Ovary (tissue), 9 donors: ENCODE results near the gene COX18. TPM values are rescaled to one million over a fixed set of nuclear protein-coding genes. Genes with fewer than 3 reads are reported as not detected.

Source experiments
- DNase-seq, 5 donors: peaks; one replicate each; pipeline ENCODE4 v3.0.0-alpha.2; 2019 to 2020
- H3K27ac ChIP-seq, 2 donors: fragments of 200-600 bp; one replicate each; pipeline versions ENCODE4 v1.5.1 to v1.8.0; 2019 to 2022
- H3K27me3 ChIP-seq: fragments of 200-600 bp; one replicate; pipeline ENCODE4 v1.8.0; 2022
- H3K36me3 ChIP-seq: fragments of 200-600 bp; sonication (generic); one replicate; pipeline ENCODE4 v1.5.1; 2019
- H3K4me1 ChIP-seq: one replicate; pipeline ENCODE4 v1.8.1; 2013; ENCODE audit warnings: mild to moderate bottlenecking, moderate library complexity; ENCODE audit not compliant: insufficient read depth
- H3K4me3 ChIP-seq: fragments of 200-600 bp; sonication (generic); one replicate; pipeline ENCODE4 v1.5.1; 2017
- H3K9me3 ChIP-seq, 2 donors: fragments of 200-600 bp in 1 of 2; sonication (generic) in 1 of 2; one replicate each; pipeline versions ENCODE4 v1.5.1 to v1.8.1; 2013 to 2019; ENCODE audit warnings: mild to moderate bottlenecking in 1 of 2, moderate library complexity in 1 of 2
- EP300 ChIP-seq: sonication (generic); formaldehyde crosslinking; IDR thresholded peaks from one replicate; pipeline ENCODE4 v1.6.1; 2017; ENCODE audit warnings: antibody characterized with exemption
- POLR2A ChIP-seq: fragments of 450-650 bp; IDR thresholded peaks from one replicate; pipeline ENCODE4 v1.6.1; 2017; ENCODE audit warnings: antibody characterized with exemption, mild to moderate bottlenecking, moderate library complexity
- WGBS, 3 donors: extraction: QIAGEN DNeasy Blood & Tissue Kit in 1 of 3; methylation state at CpG; one replicate each; pipeline versions ENCODE4 v1.1.5 to v1.1.7; 2013 to 2017; 5-methylcytosine and 5-hydroxymethylcytosine counted together
- intact Hi-C, 4 donors: fragments of 100-400 bp; cut with DNase I; formaldehyde crosslinking; loops; one replicate each; pipeline versions ENCODE4 v1.11.0 to v1.15.1; 2022 to 2023
- polyA plus RNA-seq, 2 donors: library from polyadenylated mRNA; stranded (reverse); fragments of 200-250 nt in 1 of 2; fragments of 350-450 nt in 1 of 2; fragmentation: Illumina TruSeq in 1 of 2; extraction: RNeasy Lipid Tissue Mini Kit (QIAGEN cat#74804) in 1 of 2; gene quantifications; one replicate each; pipeline ENCODE4 v1.2.3, GENCODE V29; 2013 to 2014
- total RNA-seq, 7 donors: library from RNA; depleted of rRNA in 2 of 7; stranded (reverse); fragments of >200 nt in 2 of 7; fragmentation: NEBNext Ultra II Directional in 3 of 7; extraction: Animal tissue kit (Norgen Biotek cat#: 25700) in 3 of 7; gene quantifications; one replicate each; pipeline versions ENCODE4 v1.1.0 to v1.2.4, GENCODE V29; 2016 to 2023
- TF ChIP-seq, protein P1 (sequence below), 3 donors: fragments of 450-650 bp in 2 of 3; fragments of 200-600 bp in 1 of 3; IDR thresholded peaks; one replicate each; pipeline versions ENCODE4 v1.5.1 to v1.8.0; 2016 to 2022; ENCODE audit warnings: antibody characterized with exemption in 3 of 3, mild to moderate bottlenecking in 1 of 3
- donor health status: DM: no; HTN: no; CAD: no; lungs with moderate emphysema.
- donor health status: DM: no; HTN: no; CAD: no.
- donor health status: Bipolar disorder and iron deficiency.
- donor health status: DM: yes; HTN: yes; CAD: no.
- donor health status: DM: no; HTN: no; CAD: no.
- donor health status: DM: yes; HTN: yes; CAD: no.

COX18 gene
- total and polyA plus RNA-seq, 9 donors = 9.9 to 18.2 (median 12.3) TPM

DNA sequence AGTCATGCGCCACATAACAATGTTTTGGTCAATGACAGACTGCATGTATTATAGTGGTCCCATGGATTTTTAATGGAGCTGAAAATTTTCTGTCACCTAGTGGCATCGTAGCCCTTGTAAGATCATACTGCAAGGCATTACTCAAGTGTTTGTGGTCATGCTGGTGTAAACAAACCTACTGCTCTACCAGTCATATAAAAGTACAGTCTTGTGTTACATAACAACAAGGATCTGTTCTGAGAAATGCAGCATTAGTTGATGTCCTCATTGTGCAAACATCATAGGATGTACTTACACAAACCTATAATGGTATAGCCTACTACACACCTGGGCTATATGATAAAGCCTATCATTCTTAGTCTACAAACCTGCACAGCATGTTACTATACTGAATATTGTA lies 34.6 kb downstream of the COX18 start:
- 89 to 95% (median 91%) methylated on average over 2 of the region's 2 CpGs for WGBS, 3 donors
- Histone ChIP-seq H3K27me3 (no peaks in the 10 kb centered on the region), H3K9me3 (peaks cover 0 to 6% of the 10 kb centered on the region in 2 donors), H3K4me3 (no peak overlapping the region), H3K27ac (no peak overlapping the region), H3K4me1 (no peaks in the 10 kb centered on the region), H3K36me3 (no peaks in the 10 kb centered on the region)
- no peak for DNase-seq
- TF ChIP-seq, protein P1, sequence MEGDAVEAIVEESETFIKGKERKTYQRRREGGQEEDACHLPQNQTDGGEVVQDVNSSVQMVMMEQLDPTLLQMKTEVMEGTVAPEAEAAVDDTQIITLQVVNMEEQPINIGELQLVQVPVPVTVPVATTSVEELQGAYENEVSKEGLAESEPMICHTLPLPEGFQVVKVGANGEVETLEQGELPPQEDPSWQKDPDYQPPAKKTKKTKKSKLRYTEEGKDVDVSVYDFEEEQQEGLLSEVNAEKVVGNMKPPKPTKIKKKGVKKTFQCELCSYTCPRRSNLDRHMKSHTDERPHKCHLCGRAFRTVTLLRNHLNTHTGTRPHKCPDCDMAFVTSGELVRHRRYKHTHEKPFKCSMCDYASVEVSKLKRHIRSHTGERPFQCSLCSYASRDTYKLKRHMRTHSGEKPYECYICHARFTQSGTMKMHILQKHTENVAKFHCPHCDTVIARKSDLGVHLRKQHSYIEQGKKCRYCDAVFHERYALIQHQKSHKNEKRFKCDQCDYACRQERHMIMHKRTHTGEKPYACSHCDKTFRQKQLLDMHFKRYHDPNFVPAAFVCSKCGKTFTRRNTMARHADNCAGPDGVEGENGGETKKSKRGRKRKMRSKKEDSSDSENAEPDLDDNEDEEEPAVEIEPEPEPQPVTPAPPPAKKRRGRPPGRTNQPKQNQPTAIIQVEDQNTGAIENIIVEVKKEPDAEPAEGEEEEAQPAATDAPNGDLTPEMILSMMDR (IDR thresholded peaks at IDR 0.05) = no peak
- no peak for TF ChIP-seq POLR2A
- no peak for TF ChIP-seq EP300
- intact Hi-C loops = loop anchor here in 1 of 4 donors (5.0 kb wide), 1 partner anchor 1583 kb away; no protein-coding TSS in a partner anchor

DNA sequence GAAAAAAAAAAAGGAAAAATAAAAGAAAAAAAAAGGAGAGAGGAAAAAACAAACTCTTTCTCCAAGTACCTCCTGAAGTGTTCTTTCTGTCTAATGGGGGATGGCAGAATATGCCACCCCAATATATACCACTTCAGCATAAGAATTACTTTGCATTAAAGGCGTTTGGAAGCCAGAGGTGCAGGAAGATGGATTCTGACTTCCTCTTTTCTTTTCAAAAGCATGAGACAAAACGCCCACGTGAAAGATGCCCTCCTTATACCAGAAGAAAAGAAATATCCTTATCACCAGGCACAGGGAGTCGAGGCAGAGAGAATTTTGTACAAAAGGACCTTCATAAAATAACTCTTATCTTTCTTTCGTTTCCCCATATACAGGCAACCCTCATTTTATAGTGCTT lies 40.9 kb downstream of the COX18 start:
- Histone ChIP-seq H3K27ac (no peak overlapping the region), H3K27me3 (no peaks in the 10 kb centered on the region), H3K9me3 (no peaks in the 10 kb centered on the region), H3K4me1 (no peaks in the 10 kb centered on the region), H3K36me3 (no peaks in the 10 kb centered on the region), H3K4me3 (no peak overlapping the region)
- WGBS, 3 donors = 54 to 59% (median 58%) methylated on average over 5 of the region's 5 CpGs
- intact Hi-C loops = no loop called here
- DNase-seq = no peak
- TF ChIP-seq, protein P1 (IDR thresholded peaks at IDR 0.05) = no peak
- TF ChIP-seq EP300 (no peak), POLR2A (no peak)

DNA sequence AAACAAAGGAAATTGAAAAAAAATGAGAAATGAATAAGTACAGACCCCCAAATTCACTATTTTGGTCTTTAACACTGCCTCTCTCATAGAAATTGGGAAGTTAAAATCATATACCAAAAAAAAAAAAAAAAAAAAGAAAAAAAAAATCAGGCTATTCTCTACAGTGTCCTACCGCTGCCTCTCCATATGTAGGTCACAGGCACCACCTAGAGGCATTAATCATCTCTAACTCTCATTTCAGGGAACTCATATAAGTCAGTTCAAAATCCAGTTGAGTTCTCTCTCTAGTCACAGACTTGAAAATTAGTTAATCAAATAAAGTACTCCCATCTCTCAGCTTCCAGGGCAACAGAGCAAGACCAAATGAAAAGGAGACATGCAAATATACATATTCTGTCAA lies 47.9 kb downstream of the COX18 start:
- no peaks in the 10 kb centered on the region for H3K36me3 ChIP-seq
- intact Hi-C loops = no loop called here
- DNase-seq = no peak
- no peaks in the 10 kb centered on the region for H3K27me3 ChIP-seq
- TF ChIP-seq EP300 (no peak), POLR2A (no peak)
- TF ChIP-seq, protein P1 (IDR thresholded peaks at IDR 0.05) = no peak
- WGBS, 3 donors = 33 to 60% (median 59%) methylated on average over 1 of the region's 1 CpG
- H3K4me3 ChIP-seq = no peak overlapping the region
- no peaks in the 10 kb centered on the region for H3K4me1 ChIP-seq
- no peak overlapping the region for H3K27ac ChIP-seq
- H3K9me3 ChIP-seq = no peaks in the 10 kb centered on the region

DNA sequence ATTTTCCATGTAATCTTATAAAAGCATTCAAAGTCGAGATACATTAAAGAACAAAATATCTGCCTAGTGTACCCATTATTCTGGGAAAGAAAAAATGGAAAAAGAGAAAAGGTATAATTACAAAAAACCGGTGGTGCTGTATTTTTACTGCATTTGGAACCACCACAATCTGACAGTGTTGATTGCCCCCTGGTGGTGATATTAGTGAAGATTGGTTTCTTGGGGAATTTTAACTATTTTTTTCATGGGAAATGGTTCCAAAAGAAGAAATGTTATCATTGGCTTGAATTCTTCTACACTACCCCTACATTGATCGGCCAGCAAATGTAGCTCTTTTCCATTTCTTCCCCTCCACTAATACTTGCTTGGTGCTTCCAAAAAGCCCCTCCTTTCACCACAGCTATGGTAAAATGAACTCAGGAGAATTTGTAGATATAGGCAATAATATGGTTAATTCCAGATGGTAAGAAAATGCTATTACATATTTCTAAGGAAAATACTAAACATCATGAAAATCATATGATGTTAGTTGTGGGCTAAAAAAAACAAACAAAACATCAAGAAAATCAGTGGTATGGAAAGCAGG lies 50.0 kb downstream of the COX18 start:
- H3K4me3 ChIP-seq = no peak overlapping the region
- no peaks in the 10 kb centered on the region for H3K4me1 ChIP-seq
- DNase-seq = peak in 1 of 5 donors; percentile 27
- WGBS, 3 donors = 1 to 3% (median 2%) methylated on average over 3 of the region's 3 CpGs
- no peak for TF ChIP-seq POLR2A
- TF ChIP-seq, protein P1 (IDR thresholded peaks at IDR 0.05) = peak; percentile 50 to 66 (median 55)
- no peaks in the 10 kb centered on the region for H3K27me3 ChIP-seq
- intact Hi-C loops = loop anchor here in 2 of 4 donors (5.0 to 10.0 kb wide), 3 partner anchors 305 to 725 kb away; no protein-coding TSS in a partner anchor
- H3K27ac ChIP-seq = no peak overlapping the region
- no peaks in the 10 kb centered on the region for H3K9me3 ChIP-seq
- no peaks in the 10 kb centered on the region for H3K36me3 ChIP-seq
